ENCODE results near the gene RGMA.
"Not testable (repeated sequence)": the region's sequence is repeated elsewhere in the genome, so short reads cannot be mapped to it uniquely, and the experiment has no call there.

Gene RGMA

GRCh38 chr15:93046721-93047120 lies 42.3 kb downstream of the RGMA start:
- DNase-seq, result no peak

GRCh38 chr15:93046120-93046519 lies 42.9 kb downstream of the RGMA start:
- no peak for DNase-seq

- no peak for DNase-seq
These were observed 43.7 kb downstream of the RGMA start for GRCh38 chr15:93045191-93045785.

- no peak for DNase-seq
These were observed 44.5 kb downstream of the RGMA start for GRCh38 chr15:93044301-93045190.

GRCh38 chr15:93043621-93044300 lies 45.2 kb downstream of the RGMA start:
- DNase-seq, result no peak

- no peak for DNase-seq
These were observed 46.2 kb downstream of the RGMA start for GRCh38 chr15:93042691-93043378.

- DNase-seq, result no peak
These were observed 46.8 kb downstream of the RGMA start for GRCh38 chr15:93042211-93042610.

GRCh38 chr15:93041159-93041547 lies 47.9 kb downstream of the RGMA start:
- no peak for DNase-seq

- no peak for DNase-seq
These were observed 48.5 kb downstream of the RGMA start for GRCh38 chr15:93040288-93041158.

- DNase-seq, result not testable (repeated sequence)
These were observed 49.3 kb downstream of the RGMA start for GRCh38 chr15:93039562-93040287.

GRCh38 chr15:93037820-93038705 lies 50.9 kb downstream of the RGMA start:
- DNase-seq, result no peak

GRCh38 chr15:93036951-93037819 lies 51.8 kb downstream of the RGMA start:
- DNase-seq, result peak; percentile 23 to 67

GRCh38 chr15:93035953-93036810 lies 52.8 kb downstream of the RGMA start:
- DNase-seq, result peak in 1 of 2 experiments; percentile 6

- no peak for DNase-seq
These were observed 53.7 kb downstream of the RGMA start for GRCh38 chr15:93035092-93035915.

- DNase-seq, result no peak
These were observed 54.5 kb downstream of the RGMA start for GRCh38 chr15:93034512-93034911.

GRCh38 chr15:93033434-93034045 lies 55.5 kb downstream of the RGMA start:
- no peak for DNase-seq

Data from NCI-H446 (cell line).